GM12878 (cell line): ENCODE results near the gene TBC1D1. TPM values are rescaled to one million over a fixed set of nuclear protein-coding genes. Genes with fewer than 3 reads are reported as not detected.

ENCODE experiments used
- ATF3 ChIP-seq: IDR thresholded peaks from 2 replicates; pipeline ENCODE4 v1.6.1; 2011; ENCODE audit warnings: low read depth, mild to moderate bottlenecking, low read length, moderate library complexity, borderline replicate concordance; ENCODE audit errors: extremely low read depth
- BCLAF1 ChIP-seq: fragments of 450-650 bp; IDR thresholded peaks from 2 replicates; pipeline ENCODE4 v1.6.1; 2017; ENCODE audit warnings: antibody characterized with exemption, mild to moderate bottlenecking, moderate library complexity
- BRCA1 ChIP-seq: IDR thresholded peaks from 2 replicates; pipeline ENCODE4 v1.6.1; 2011; ENCODE audit warnings: low read depth, low read length, improper control_type of control experiment
- CBX3 ChIP-seq: fragments of 200-600 bp; sonication (generic); IDR thresholded peaks from 2 replicates; pipeline ENCODE4 v1.6.1; 2016; ENCODE audit warnings: low read depth, borderline replicate concordance
- FOXK2 ChIP-seq: fragments of 450-650 bp; IDR thresholded peaks from 2 replicates; pipeline ENCODE4 v1.6.1; 2017; ENCODE audit warnings: mild to moderate bottlenecking, moderate library complexity
- NFYA ChIP-seq: IDR thresholded peaks from 2 replicates; pipeline ENCODE4 v1.6.1; 2011; ENCODE audit warnings: low read depth, mild to moderate bottlenecking, low read length, improper control_type of control experiment, borderline replicate concordance
- PAX8 ChIP-seq: fragments of 450-650 bp; IDR thresholded peaks from 2 replicates; pipeline ENCODE4 v1.6.1; 2017; ENCODE audit warnings: mild to moderate bottlenecking, moderate library complexity
- POLR2AphosphoS2 ChIP-seq: IDR thresholded peaks from 2 replicates; pipeline ENCODE4 v1.6.1; 2011; ENCODE audit warnings: low read depth, mild to moderate bottlenecking, low read length, improper control_type of control experiment, moderate library complexity
- RBBP5 ChIP-seq: fragments of 200-600 bp; sonication (generic); conservative IDR thresholded peaks from 2 replicates; pipeline ENCODE4 v1.6.1; 2016
- REST ChIP-seq: IDR thresholded peaks from 2 replicates; pipeline ENCODE4 v1.6.1; 2012; ENCODE audit warnings: mild to moderate bottlenecking, low read depth, low read length
- RUNX3 ChIP-seq: IDR thresholded peaks from 2 replicates; pipeline ENCODE4 v1.6.1; 2012; ENCODE audit warnings: low read length, inconsistent platforms
- SIX5 ChIP-seq: IDR thresholded peaks from 2 replicates; pipeline ENCODE4 v1.6.1; 2011; ENCODE audit warnings: mild to moderate bottlenecking, low read depth, low read length, moderate library complexity; ENCODE audit not compliant: severe bottlenecking
- ZNF384 ChIP-seq: IDR thresholded peaks from 2 replicates; pipeline ENCODE4 v1.6.1; 2012; ENCODE audit warnings: low read depth, mild to moderate bottlenecking, low read length, improper control_type of control experiment, borderline replicate concordance
- polyA plus RNA-seq, 11 experiments: library from polyadenylated mRNA; depleted of rRNA in 4 of 11; unstranded in 6 of 11; stranded (reverse) in 5 of 11; fragments of >200 nt; fragmentation: Nextera tagmentation in 4 of 11; fragmentation: Illumina TruSeq in 1 of 11; extraction: Ambion mirVana in 4 of 11; extraction: Trizol in 1 of 11; gene quantifications; 1 replicate in 1 of 11; 2 replicates in 10 of 11; pipeline versions ENCODE4 v1.2.1 to v1.2.3, GENCODE V29; 2011 to 2016; ENCODE audit warnings: inconsistent platforms in 2 of 11, missing spikeins in 2 of 11, low read depth in 1 of 11
- total RNA-seq, 4 experiments: library from RNA; depleted of rRNA in 3 of 4; stranded (reverse); fragments of >200 nt in 3 of 4; fragmentation: Illumina TruSeq in 1 of 4; extraction: Trizol in 1 of 4; gene quantifications; 2 replicates each; pipeline versions ENCODE4 v1.2.1 to v1.2.3, GENCODE V29; 2013 to 2021

The TBC1D1 gene
- total and polyA plus RNA-seq, 10 of the 15 experiments (the other 5 are each of a cell fraction or from before 2014, with no cell fraction given) = 5.3 to 102 (median 57.8) TPM

- TF ChIP-seq PAX8 = no peak
- TF ChIP-seq FOXK2 = no peak
- TF ChIP-seq SIX5 = no peak
- TF ChIP-seq REST = no peak
- TF ChIP-seq NFYA = no peak
- TF ChIP-seq POLR2AphosphoS2 = no peak
- no peak for TF ChIP-seq BRCA1
- TF ChIP-seq ZNF384 = no peak
- no peak for TF ChIP-seq BCLAF1
- TF ChIP-seq ATF3 = no peak
- TF ChIP-seq RUNX3 = peak; percentile 73
- no peak for TF ChIP-seq RBBP5
- no peak for TF ChIP-seq CBX3
These were observed 1.8 kb downstream of the TBC1D1 start (continued) for GRCh38 chr4:37892641-37893040.
